Transverse colon (tissue), 4 donors: Measurements from ENCODE around the gene C1orf115.

Experiments used
- EP300 ChIP-seq: sonication (generic); formaldehyde crosslinking; IDR thresholded peaks from one replicate; pipeline ENCODE4 v1.6.1; 2017; ENCODE audit warnings: antibody characterized with exemption, low read depth
- POLR2A ChIP-seq: fragments of 450-650 bp; IDR thresholded peaks from one replicate; pipeline ENCODE4 v1.6.1; 2016; ENCODE audit warnings: antibody characterized with exemption, mild to moderate bottlenecking, moderate library complexity
- POLR2AphosphoS5 ChIP-seq, 3 donors: sonication (generic); formaldehyde crosslinking; IDR thresholded peaks; one replicate each; pipeline ENCODE4 v1.6.1; 2016; ENCODE audit warnings: antibody characterized with exemption in 3 of 3
- TF ChIP-seq, protein P1 (sequence below), 5 experiments: fragments of 200-600 bp in 3 of 5; fragments of 450-650 bp in 2 of 5; sonication (generic) in 3 of 5; IDR thresholded peaks; 1 replicate in 2 of 5; 2 replicates in 3 of 5; pipeline ENCODE4 v1.5.1; 2016 to 2017; ENCODE audit warnings: antibody characterized with exemption in 5 of 5, inconsistent platforms in 3 of 5, mild to moderate bottlenecking in 2 of 5, moderate library complexity in 1 of 5

- TF ChIP-seq, protein P1, sequence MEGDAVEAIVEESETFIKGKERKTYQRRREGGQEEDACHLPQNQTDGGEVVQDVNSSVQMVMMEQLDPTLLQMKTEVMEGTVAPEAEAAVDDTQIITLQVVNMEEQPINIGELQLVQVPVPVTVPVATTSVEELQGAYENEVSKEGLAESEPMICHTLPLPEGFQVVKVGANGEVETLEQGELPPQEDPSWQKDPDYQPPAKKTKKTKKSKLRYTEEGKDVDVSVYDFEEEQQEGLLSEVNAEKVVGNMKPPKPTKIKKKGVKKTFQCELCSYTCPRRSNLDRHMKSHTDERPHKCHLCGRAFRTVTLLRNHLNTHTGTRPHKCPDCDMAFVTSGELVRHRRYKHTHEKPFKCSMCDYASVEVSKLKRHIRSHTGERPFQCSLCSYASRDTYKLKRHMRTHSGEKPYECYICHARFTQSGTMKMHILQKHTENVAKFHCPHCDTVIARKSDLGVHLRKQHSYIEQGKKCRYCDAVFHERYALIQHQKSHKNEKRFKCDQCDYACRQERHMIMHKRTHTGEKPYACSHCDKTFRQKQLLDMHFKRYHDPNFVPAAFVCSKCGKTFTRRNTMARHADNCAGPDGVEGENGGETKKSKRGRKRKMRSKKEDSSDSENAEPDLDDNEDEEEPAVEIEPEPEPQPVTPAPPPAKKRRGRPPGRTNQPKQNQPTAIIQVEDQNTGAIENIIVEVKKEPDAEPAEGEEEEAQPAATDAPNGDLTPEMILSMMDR (IDR thresholded peaks at IDR 0.05) = no peak
- TF ChIP-seq POLR2A (no peak), POLR2AphosphoS5 (IDR thresholded peaks at IDR 0.05) (no peak), EP300 (no peak)
Measured at GRCh38 chr1:220655509-220655908, 34.7 kb upstream of the C1orf115 start.
